ENCODE measurements around the gene PIGV.
A peak's percentile ranks its signal among the peaks of the same experiment; 100 is the strongest.
"Not testable (repeated sequence)": the region's sequence is repeated elsewhere in the genome, so short reads cannot be mapped to it uniquely, and the experiment has no call there.

Gene PIGV

GRCh38 chr1:26794391-26794790 lies 6.6 kb downstream of the PIGV start:
- DNase-seq (ENCODE audit: low spot score) = no peak

GRCh38 chr1:26797627-26798026 lies 9.9 kb downstream of the PIGV start:
- DNase-seq (ENCODE audit: low spot score) = no peak

- DNase-seq (ENCODE audit: low spot score) = peak; percentile 83
Measured at GRCh38 chr1:26799479-26800142, 11.9 kb downstream of the PIGV start.

- DNase-seq (ENCODE audit: low spot score) = not testable (repeated sequence)
Measured at GRCh38 chr1:26803932-26804331, 16.2 kb downstream of the PIGV start.

- peak; percentile 68 for DNase-seq (ENCODE audit: low spot score)
Measured at GRCh38 chr1:26810105-26810504, 22.4 kb downstream of the PIGV start.

GRCh38 chr1:26811057-26811456 lies 23.3 kb downstream of the PIGV start:
- no peak for DNase-seq (ENCODE audit: low spot score)

GRCh38 chr1:26811708-26812107 lies 24.0 kb downstream of the PIGV start:
- DNase-seq (ENCODE audit: low spot score) = no peak

GRCh38 chr1:26814377-26814776 lies 26.6 kb downstream of the PIGV start:
- no peak for DNase-seq (ENCODE audit: low spot score)

- DNase-seq (ENCODE audit: low spot score) = no peak
Measured at GRCh38 chr1:26814893-26815292, 27.1 kb downstream of the PIGV start.

- DNase-seq (ENCODE audit: low spot score) = peak; percentile 56
Measured at GRCh38 chr1:26820784-26821269, 33.1 kb downstream of the PIGV start.

GRCh38 chr1:26822737-26823395 lies 35.1 kb downstream of the PIGV start:
- no peak for DNase-seq (ENCODE audit: low spot score)

GRCh38 chr1:26824731-26825130 lies 37.0 kb downstream of the PIGV start:
- no peak for DNase-seq (ENCODE audit: low spot score)

- DNase-seq (ENCODE audit: low spot score) = peak; percentile 40
Measured at GRCh38 chr1:26826261-26827105, 38.7 kb downstream of the PIGV start, which contains the start of gene ZDHHC18. ZDHHC18 (plus strand) TSS chr1:26826688; CDS start chr1:26826805, 117 bp downstream.

GRCh38 chr1:26827106-26827604 lies 39.4 kb downstream of the PIGV start:
- DNase-seq (ENCODE audit: low spot score) = no peak

- no peak for DNase-seq (ENCODE audit: low spot score)
Measured at GRCh38 chr1:26827663-26828062, 39.9 kb downstream of the PIGV start.

- DNase-seq (ENCODE audit: low spot score) = peak; percentile 60
Measured at GRCh38 chr1:26828411-26828991, 40.8 kb downstream of the PIGV start.

GRCh38 chr1:26829184-26829911 lies 41.6 kb downstream of the PIGV start:
- no peak for DNase-seq (ENCODE audit: low spot score)

- DNase-seq (ENCODE audit: low spot score) = no peak
Measured at GRCh38 chr1:26831059-26831458, 43.3 kb downstream of the PIGV start.

- DNase-seq (ENCODE audit: low spot score) = no peak
Measured at GRCh38 chr1:26831546-26832248, 43.9 kb downstream of the PIGV start.

- DNase-seq (ENCODE audit: low spot score) = no peak
Measured at GRCh38 chr1:26832249-26832960, 44.7 kb downstream of the PIGV start.

All from pons (tissue), 1 donor.